LNCAP (cell line): ENCODE data around the gene MORC2.

Experiments used
- CTCF ChIP-seq: fragments of 450-650 bp; IDR thresholded peaks from 2 replicates; pipeline ENCODE4 v1.5.1; 2017; ENCODE audit warnings: mild to moderate bottlenecking

Gene MORC2

GRCh38 chr22:30890686-30891442 lies 77.7 kb downstream of the MORC2 start:
- peak; percentile 96 for TF ChIP-seq CTCF

- TF ChIP-seq CTCF, result no peak
Observed at GRCh38 chr22:30889996-30890480, 78.5 kb downstream of the MORC2 start.

GRCh38 chr22:30889268-30889995 lies 79.1 kb downstream of the MORC2 start:
- TF ChIP-seq CTCF, result no peak

GRCh38 chr22:30887861-30888260 lies 80.7 kb downstream of the MORC2 start:
- no peak for TF ChIP-seq CTCF

GRCh38 chr22:30887453-30887852 lies 81.1 kb downstream of the MORC2 start:
- TF ChIP-seq CTCF, result no peak

GRCh38 chr22:30885591-30885990 lies 83.0 kb downstream of the MORC2 start:
- TF ChIP-seq CTCF, result no peak

GRCh38 chr22:30885001-30885366 lies 83.6 kb downstream of the MORC2 start:
- TF ChIP-seq CTCF, result no peak
